HL-60/S4 treated with retinoic acid at 250 ng/mL for 4 days and 3 days (cell line): ENCODE measurements around the gene OLR1.

Source experiments
- in situ Hi-C: fragments of 300-500 bp; cut with MboI; formaldehyde crosslinking; loops from 2 replicates; pipeline ENCODE4 v1.7.0; 2022; ENCODE audit warnings: low sequenced_read_pairs

The OLR1 gene

GRCh38 chr12:10111451-10111850 is 60.5 kb downstream of the OLR1 start:
- in situ Hi-C loops: no loop called here

GRCh38 chr12:10110256-10110844 is 61.6 kb downstream of the OLR1 start:
- in situ Hi-C loops: no loop called here
